Measurements from ENCODE around the gene OR4K2.
"Not testable (repeated sequence)": the region's sequence is repeated elsewhere in the genome, so short reads cannot be mapped to it uniquely, and the experiment has no call there.

The OR4K2 gene

GRCh38 chr14:19874842-19875241 lies at the start of gene OR4K2:
Gene OR4K2, plus strand, starts transcription at chr14:19875142. Its CDS starts 1,126 bp downstream, at chr14:19876268.
- no peak for DNase-seq

- not testable (repeated sequence) for DNase-seq
Measured at GRCh38 chr14:19827626-19828244, 47.2 kb upstream of the OR4K2 start.

- DNase-seq: no peak
Measured at GRCh38 chr14:19828314-19828713, 46.6 kb upstream of the OR4K2 start.

- DNase-seq: not testable (repeated sequence)
Measured at GRCh38 chr14:19834203-19834848, 40.6 kb upstream of the OR4K2 start.

- no peak for DNase-seq
Measured at GRCh38 chr14:19838433-19838832, 36.5 kb upstream of the OR4K2 start.

GRCh38 chr14:19851365-19851764 lies 23.6 kb upstream of the OR4K2 start:
- no peak for DNase-seq

GRCh38 chr14:19866061-19866669 lies 8.8 kb upstream of the OR4K2 start:
- not testable (repeated sequence) for DNase-seq

GRCh38 chr14:19873178-19873577 lies 1.8 kb upstream of the OR4K2 start:
- DNase-seq: no peak

GRCh38 chr14:19878029-19878642 lies 3.2 kb downstream of the OR4K2 start:
- no peak for DNase-seq

GRCh38 chr14:19895282-19895681 lies 20.3 kb downstream of the OR4K2 start:
- no peak for DNase-seq

GRCh38 chr14:19900999-19901398 lies 26.1 kb downstream of the OR4K2 start:
- no peak for DNase-seq

- no peak for DNase-seq
Measured at GRCh38 chr14:19902409-19902808, 27.5 kb downstream of the OR4K2 start.

- no peak for DNase-seq
Measured at GRCh38 chr14:19906665-19907064, 31.7 kb downstream of the OR4K2 start.

- no peak for DNase-seq
Measured at GRCh38 chr14:19911114-19911513, 36.2 kb downstream of the OR4K2 start.

GRCh38 chr14:19917243-19917642 lies 42.3 kb downstream of the OR4K2 start:
- DNase-seq: no peak

GRCh38 chr14:19917955-19918518 lies 43.1 kb downstream of the OR4K2 start:
- DNase-seq: no peak

GRCh38 chr14:19918553-19919264 lies 43.8 kb downstream of the OR4K2 start:
- no peak for DNase-seq

GRCh38 chr14:19920021-19920657 lies 45.2 kb downstream of the OR4K2 start, which contains the start of gene OR4K5:
Gene OR4K5, plus strand, starts transcription at chr14:19920607. Its CDS starts 0 bp downstream, at chr14:19920607.
- DNase-seq: no peak

- DNase-seq: no peak
Measured at GRCh38 chr14:19930617-19931016, 55.7 kb downstream of the OR4K2 start, which contains the start of gene OR4K1. Gene OR4K1, plus strand, starts transcription at chr14:19930917. Its CDS starts 4,750 bp downstream, at chr14:19935667.

Data from activated CD4-positive, alpha-beta T cell treated with anti-CD3 and anti-CD28 coated beads, Interleukin-2, amount 50 U/mL, for 1 hour (primary cell).